ENCODE measurements around the gene NRDC.
A peak's percentile ranks its signal among the peaks of the same experiment; 100 is the strongest.
"Not testable (repeated sequence)": the region's sequence is repeated elsewhere in the genome, so short reads cannot be mapped to it uniquely, and the experiment has no call there.

NRDC gene

GRCh38 chr1:51843948-51844347, 34.6 kb downstream of the NRDC start:
- peak; percentile 7 to 19 for DNase-seq (ENCODE audit: low read depth in 2 of 2)

GRCh38 chr1:51842261-51842660, 36.3 kb downstream of the NRDC start:
- DNase-seq (ENCODE audit: low read depth in 2 of 2), result no peak

GRCh38 chr1:51840743-51841461, 37.6 kb downstream of the NRDC start:
- no peak for DNase-seq (ENCODE audit: low read depth in 2 of 2)

- DNase-seq (ENCODE audit: low read depth in 2 of 2), result no peak
Observed at GRCh38 chr1:51840182-51840581, 38.3 kb downstream of the NRDC start.

- no peak for DNase-seq (ENCODE audit: low read depth in 2 of 2)
Observed at GRCh38 chr1:51839094-51839493, 39.4 kb downstream of the NRDC start.

- no peak for DNase-seq (ENCODE audit: low read depth in 2 of 2)
Observed at GRCh38 chr1:51837243-51837642, 41.3 kb downstream of the NRDC start.

GRCh38 chr1:51833700-51834099, 44.8 kb downstream of the NRDC start:
- DNase-seq (ENCODE audit: low read depth in 2 of 2), result no peak

GRCh38 chr1:51829058-51829457, 49.5 kb downstream of the NRDC start:
- no peak for DNase-seq (ENCODE audit: low read depth in 2 of 2)

- no peak for DNase-seq (ENCODE audit: low read depth in 2 of 2)
Observed at GRCh38 chr1:51819810-51820209, 58.7 kb downstream of the NRDC start.

- not testable (repeated sequence) for DNase-seq (ENCODE audit: low read depth in 2 of 2)
Observed at GRCh38 chr1:51819021-51819420, 59.5 kb downstream of the NRDC start.

GRCh38 chr1:51818487-51818886, 60.0 kb downstream of the NRDC start:
- DNase-seq (ENCODE audit: low read depth in 2 of 2), result no peak

- DNase-seq (ENCODE audit: low read depth in 2 of 2), result no peak
Observed at GRCh38 chr1:51814513-51814912, 64.0 kb downstream of the NRDC start.

- no peak for DNase-seq (ENCODE audit: low read depth in 2 of 2)
Observed at GRCh38 chr1:51799372-51799771, 79.2 kb downstream of the NRDC start.

- no peak for DNase-seq (ENCODE audit: low read depth in 2 of 2)
Observed at GRCh38 chr1:51794868-51795267, 83.7 kb downstream of the NRDC start.

- no peak for DNase-seq (ENCODE audit: low read depth in 2 of 2)
Observed at GRCh38 chr1:51794260-51794659, 84.3 kb downstream of the NRDC start.

- DNase-seq (ENCODE audit: low read depth in 2 of 2), result no peak
Observed at GRCh38 chr1:51792864-51793263, 85.7 kb downstream of the NRDC start.

- DNase-seq (ENCODE audit: low read depth in 2 of 2), result no peak
Observed at GRCh38 chr1:51791888-51792287, 86.6 kb downstream of the NRDC start.

- no peak for DNase-seq (ENCODE audit: low read depth in 2 of 2)
Observed at GRCh38 chr1:51790385-51790784, 88.1 kb downstream of the NRDC start.

- no peak for DNase-seq (ENCODE audit: low read depth in 2 of 2)
Observed at GRCh38 chr1:51789342-51789741, 89.2 kb downstream of the NRDC start.

GRCh38 chr1:51788938-51789337, 89.6 kb downstream of the NRDC start:
- DNase-seq (ENCODE audit: low read depth in 2 of 2), result no peak

- DNase-seq (ENCODE audit: low read depth in 2 of 2), result no peak
Observed at GRCh38 chr1:51784997-51785421, 93.5 kb downstream of the NRDC start.

- DNase-seq (ENCODE audit: low read depth in 2 of 2), result no peak
Observed at GRCh38 chr1:51780927-51781326, 97.6 kb downstream of the NRDC start.

- DNase-seq (ENCODE audit: low read depth in 2 of 2), result no peak
Observed at GRCh38 chr1:51776408-51776807, 102.1 kb downstream of the NRDC start.

GRCh38 chr1:51768971-51769588, 109.4 kb downstream of the NRDC start:
- no peak for DNase-seq (ENCODE audit: low read depth in 2 of 2)

Measured in stimulated activated CD4-positive, alpha-beta T cell treated with anti-CD3 and anti-CD28 coated beads, Interleukin-15, amount 100 ng/mL, for 48 hours (primary cell).